ENCODE measurements around the gene MDH1. TPM values are rescaled to one million over a fixed set of nuclear protein-coding genes. Genes with fewer than 3 reads are reported as not detected.
"Not testable (repeated sequence)": the region's sequence is repeated elsewhere in the genome, so short reads cannot be mapped to it uniquely, and the experiment has no call there.

MDH1 gene
- total and polyA plus RNA-seq, 2 experiments from 2014 or later, result 158 to 278 TPM

DNA sequence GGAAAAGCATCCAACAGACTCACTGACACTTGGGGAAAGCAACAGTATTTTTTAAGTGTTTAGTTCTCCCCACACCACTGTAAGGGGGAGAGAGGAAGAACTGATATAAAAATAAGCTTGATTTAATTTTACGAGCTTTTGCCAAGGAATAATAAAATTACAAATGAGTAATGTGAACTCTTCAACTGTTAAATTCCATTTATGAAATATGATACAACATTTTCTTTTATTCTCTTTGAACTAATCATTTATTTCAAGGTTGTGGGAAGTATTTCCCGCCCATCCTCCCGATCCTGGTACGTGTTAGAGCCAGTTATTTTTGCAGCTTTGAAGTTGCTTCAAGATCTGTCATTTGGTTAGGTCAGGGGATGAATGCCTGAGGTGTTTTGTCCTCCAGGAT lies 35.7 kb upstream of the MDH1 start:
- Histone ChIP-seq H2AFZ (no peak overlapping the region), H3K27ac (no peak overlapping the region), H3K4me2 (ENCODE audit: unreplicated experiment) (no peak overlapping the region), H3K36me3 (ENCODE audit: low read depth) (no peaks in the 10 kb centered on the region), H3F3A (ENCODE audit: insufficient read depth) (no peaks in the 10 kb centered on the region), H3K9me2 (ENCODE audit: insufficient read depth) (no peaks in the 10 kb centered on the region), H3K27me3 (replicated peaks; ENCODE audit: insufficient read depth) (no peaks in the 10 kb centered on the region), H3K79me2 (ENCODE audit: insufficient read depth) (peaks cover 4% of the 10 kb centered on the region; the same call in 1 of the 2 replicates), H4K20me1 (ENCODE audit: insufficient read depth) (no peaks in the 10 kb centered on the region), H3K4me3 (no peak overlapping the region), H3K9me3 (ENCODE audit: low read depth) (no peaks in the 10 kb centered on the region), H3K4me1 (ENCODE audit: insufficient read depth) (no peaks in the 10 kb centered on the region), H3K9ac (no peak overlapping the region)
- DNase-seq, result no peak
- in situ Hi-C loops (cut with MboI), result no loop called here
- 58 to 67% methylated on average over 4 of the region's 4 CpGs for WGBS, 2 experiments (ENCODE audit: low coverage in 1 of 2, low lambda C conversion rate in 2 of 2, missing lambda C conversion rate in 2 of 2)
- TF ChIP-seq EZH2phosphoT487 (IDR thresholded peaks at IDR 0.05; ENCODE audit: insufficient read depth, low read depth) (no peak), EZH2 (IDR thresholded peaks at IDR 0.05; ENCODE audit: insufficient read depth, poor library complexity, severe bottlenecking) (no peak)

- Histone ChIP-seq H3K4me1 (ENCODE audit: insufficient read depth) (no peaks in the 10 kb centered on the region), H3K9me2 (ENCODE audit: insufficient read depth) (no peaks in the 10 kb centered on the region), H3F3A (ENCODE audit: insufficient read depth) (no peaks in the 10 kb centered on the region), H3K9me3 (ENCODE audit: low read depth) (no peaks in the 10 kb centered on the region), H3K27ac (no peak overlapping the region), H3K79me2 (ENCODE audit: insufficient read depth) (peaks cover 4% of the 10 kb centered on the region; the same call in 1 of the 2 replicates), H3K4me3 (no peak overlapping the region), H3K36me3 (ENCODE audit: low read depth) (no peaks in the 10 kb centered on the region), H3K4me2 (ENCODE audit: unreplicated experiment) (no peak overlapping the region), H4K20me1 (ENCODE audit: insufficient read depth) (no peaks in the 10 kb centered on the region), H3K27me3 (replicated peaks; ENCODE audit: insufficient read depth) (no peaks in the 10 kb centered on the region), H3K9ac (no peak overlapping the region), H2AFZ (no peak overlapping the region)
- TF ChIP-seq EZH2phosphoT487 (IDR thresholded peaks at IDR 0.05; ENCODE audit: insufficient read depth, low read depth) (no peak), EZH2 (IDR thresholded peaks at IDR 0.05; ENCODE audit: insufficient read depth, poor library complexity, severe bottlenecking) (no peak)
- DNase-seq, result no peak
- in situ Hi-C loops (cut with MboI), result no loop called here
- WGBS, 2 experiments (ENCODE audit: low coverage in 1 of 2, low lambda C conversion rate in 2 of 2, missing lambda C conversion rate in 2 of 2), result 97 to 99% methylated on average over 7 of the region's 7 CpGs
Observed at GRCh38 chr2:63555299-63555698, 33.5 kb upstream of the MDH1 start.

- H3K27ac ChIP-seq, result no peak overlapping the region
- no peaks in the 10 kb centered on the region for H3K27me3 ChIP-seq (replicated peaks; ENCODE audit: insufficient read depth)
- H3K79me2 ChIP-seq (ENCODE audit: insufficient read depth), result peaks cover 4% of the 10 kb centered on the region; the same call in 1 of the 2 replicates
- H3K4me3 ChIP-seq, result no peak overlapping the region
- DNase-seq, result no peak
- no peaks in the 10 kb centered on the region for H3K9me3 ChIP-seq (ENCODE audit: low read depth)
- no peaks in the 10 kb centered on the region for H3K9me2 ChIP-seq (ENCODE audit: insufficient read depth)
- H2AFZ ChIP-seq, result no peak overlapping the region
- no peak for TF ChIP-seq EZH2phosphoT487 (IDR thresholded peaks at IDR 0.05; ENCODE audit: insufficient read depth, low read depth)
- no peak for TF ChIP-seq EZH2 (IDR thresholded peaks at IDR 0.05; ENCODE audit: insufficient read depth, poor library complexity, severe bottlenecking)
- in situ Hi-C loops (cut with MboI), result no loop called here
- H3K4me2 ChIP-seq (ENCODE audit: unreplicated experiment), result no peak overlapping the region
- no peak overlapping the region for H3K9ac ChIP-seq
- H4K20me1 ChIP-seq (ENCODE audit: insufficient read depth), result no peaks in the 10 kb centered on the region
- WGBS, 2 experiments (ENCODE audit: low coverage in 1 of 2, low lambda C conversion rate in 2 of 2, missing lambda C conversion rate in 2 of 2), result 84 to 90% methylated on average over 3 of the region's 3 CpGs
- H3F3A ChIP-seq (ENCODE audit: insufficient read depth), result no peaks in the 10 kb centered on the region
- H3K4me1 ChIP-seq (ENCODE audit: insufficient read depth), result no peaks in the 10 kb centered on the region
- H3K36me3 ChIP-seq (ENCODE audit: low read depth), result no peaks in the 10 kb centered on the region
Observed at GRCh38 chr2:63555931-63556330, 32.8 kb upstream of the MDH1 start.

- H3K4me1 ChIP-seq (ENCODE audit: insufficient read depth); H3K9me3 ChIP-seq (ENCODE audit: low read depth); H3K4me3 ChIP-seq; H3K4me2 ChIP-seq (ENCODE audit: unreplicated experiment); H4K20me1 ChIP-seq (ENCODE audit: insufficient read depth); H3F3A ChIP-seq (ENCODE audit: insufficient read depth); H3K27ac ChIP-seq; H3K27me3 ChIP-seq (replicated peaks; ENCODE audit: insufficient read depth); H3K36me3 ChIP-seq (ENCODE audit: low read depth); H3K9ac ChIP-seq; H3K9me2 ChIP-seq (ENCODE audit: insufficient read depth); in situ Hi-C loops (cut with MboI); H2AFZ ChIP-seq; DNase-seq; H3K79me2 ChIP-seq (ENCODE audit: insufficient read depth): not testable (repeated sequence)
Observed at GRCh38 chr2:63557819-63558218, 30.9 kb upstream of the MDH1 start.

GRCh38 chr2:63558922-63559321 lies 29.8 kb upstream of the MDH1 start:
- H3F3A ChIP-seq (ENCODE audit: insufficient read depth); H3K4me1 ChIP-seq (ENCODE audit: insufficient read depth); H3K4me2 ChIP-seq (ENCODE audit: unreplicated experiment); H3K79me2 ChIP-seq (ENCODE audit: insufficient read depth); in situ Hi-C loops (cut with MboI); H3K9me3 ChIP-seq (ENCODE audit: low read depth); H4K20me1 ChIP-seq (ENCODE audit: insufficient read depth); H3K9me2 ChIP-seq (ENCODE audit: insufficient read depth); H3K36me3 ChIP-seq (ENCODE audit: low read depth); H3K27me3 ChIP-seq (replicated peaks; ENCODE audit: insufficient read depth); H3K4me3 ChIP-seq; DNase-seq; H3K9ac ChIP-seq; H2AFZ ChIP-seq; H3K27ac ChIP-seq: not testable (repeated sequence)
- 46 to 54% methylated on average over 3 of the region's 3 CpGs for WGBS, 2 experiments (ENCODE audit: low coverage in 1 of 2, low lambda C conversion rate in 2 of 2, missing lambda C conversion rate in 2 of 2)
